Measurements from ENCODE around the gene TRAPPC1. TPM values are rescaled to one million over a fixed set of nuclear protein-coding genes. Genes with fewer than 3 reads are reported as not detected.

The TRAPPC1 gene
- total RNA-seq, 1 experiment from 2014 or later: 132 TPM

DNA sequence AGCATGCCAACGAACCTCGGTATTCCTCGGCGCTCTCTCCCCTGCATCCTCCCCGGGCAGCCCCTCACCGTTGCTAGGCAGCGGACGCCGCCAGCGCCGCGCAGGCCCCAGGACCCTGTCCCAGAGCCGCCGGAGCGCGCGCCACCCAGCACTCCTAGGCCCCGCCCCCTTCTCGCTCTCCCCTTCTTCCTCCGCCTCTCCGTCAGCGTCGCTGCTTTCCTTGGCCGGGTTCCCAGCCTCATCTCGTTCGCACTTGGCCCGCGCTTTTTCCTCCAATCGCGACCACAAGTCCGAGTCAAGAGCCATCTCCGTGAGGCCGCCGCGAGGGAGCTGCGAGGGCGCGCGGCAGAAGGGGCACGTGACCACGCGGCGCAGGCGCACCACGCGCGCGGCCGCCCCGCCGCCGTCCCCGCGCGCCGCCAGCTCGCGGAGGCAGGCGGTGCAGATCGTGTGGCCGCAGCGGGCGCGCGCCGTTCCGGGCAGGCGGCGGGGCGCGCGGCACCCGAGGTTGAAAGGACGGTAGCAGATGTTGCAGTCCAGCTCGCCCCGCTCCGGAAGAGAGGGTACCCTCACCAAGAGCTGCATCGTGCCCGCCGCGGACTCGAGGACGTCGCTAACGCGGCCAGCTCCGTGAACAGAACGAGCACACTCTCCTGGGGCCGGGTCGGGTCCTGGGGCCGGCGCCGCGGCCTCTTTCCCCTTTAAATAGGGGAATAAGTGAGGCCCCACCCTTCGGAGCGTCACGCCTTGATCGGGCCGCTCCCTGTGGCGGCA lies 15.9 kb downstream of the TRAPPC1 start, which contains the start of gene RNF227:
TSS of gene RNF227 (minus strand) at position 679 of the 774 bp plus-strand sequence. CDS start at position 585, 94 bp downstream.
- no peaks in the 10 kb centered on the region for H4K20me1 ChIP-seq (ENCODE audit: control insufficient read depth, insufficient read depth, insufficient read length)
- peaks cover 17% of the 10 kb centered on the region for H3K27me3 ChIP-seq (ENCODE audit: insufficient read depth, low read length)
- H4K8ac ChIP-seq (replicated peaks; ENCODE audit: insufficient read length, low read depth, low read length): no peak within 1 kb of the TSS
- no peak within 1 kb of the TSS for H4K91ac ChIP-seq (ENCODE audit: insufficient read length, low read depth, low read length)
- H2AK5ac ChIP-seq (ENCODE audit: insufficient read length, low read length): no peak within 1 kb of the TSS
- H3K4me3 Mint-ChIP-seq: peak within 1 kb of the TSS; percentile 75 to 84
- no peak within 1 kb of the TSS for H3K56ac ChIP-seq (ENCODE audit: insufficient read length, low read depth, low read length)
- peaks cover 0 to 4% (median 3%) of the 10 kb centered on the region in 3 experiments; a peak in 4 of 7 replicates for H3K36me3 Mint-ChIP-seq (ENCODE audit: insufficient read depth in 1 of 3, low read depth in 3 of 3)
- WGBS (ENCODE audit: extremely low coverage, insufficient read length, low lambda C conversion rate): no CpG with 5 or more reads among the region's 100 CpGs
- no peak within 1 kb of the TSS for H2BK12ac ChIP-seq (ENCODE audit: insufficient read length, low read depth, low read length)
- peaks cover 12 to 13% of the 10 kb centered on the region in 2 experiments for H3K4me1 Mint-ChIP-seq
- H2AFZ ChIP-seq (ENCODE audit: low read length): no peak within 1 kb of the TSS
- no peaks in the 10 kb centered on the region for H3K79me1 ChIP-seq (ENCODE audit: insufficient read depth, low read depth, low read length, poor library complexity, severe bottlenecking)
- TF ChIP-seq CTCF (conservative IDR thresholded peaks at IDR 0.05): no peak
- H3K27ac Mint-ChIP-seq: peak within 1 kb of the TSS; percentile 29 to 87 (median 40); a peak in 3 of 7 replicates
- no peaks in the 10 kb centered on the region for H3K4me1 ChIP-seq (ENCODE audit: insufficient read depth, low read length)
- peaks cover 8% of the 10 kb centered on the region for H3K23me2 ChIP-seq (ENCODE audit: insufficient read length, low read depth, low read length, poor library complexity, severe bottlenecking)
- no peak within 1 kb of the TSS for H3K4ac ChIP-seq (ENCODE audit: low read depth, low read length)
- H2BK20ac ChIP-seq (ENCODE audit: low read depth, low read length, poor library complexity, severe bottlenecking): no peak within 1 kb of the TSS
- H2BK5ac ChIP-seq (ENCODE audit: insufficient read length, low read length): no peak within 1 kb of the TSS
- no peaks in the 10 kb centered on the region for H3K79me2 ChIP-seq (ENCODE audit: insufficient read depth, low read length)
- no peak within 1 kb of the TSS for H2BK15ac ChIP-seq (ENCODE audit: low read depth, low read length)
- peak within 1 kb of the TSS; percentile 77 for H3K4me2 ChIP-seq (ENCODE audit: insufficient read depth, insufficient read length, low read length)
- DNase-seq: peak; percentile 95
- H3K9ac ChIP-seq (ENCODE audit: extremely low read depth, insufficient read length, low read length): no peak within 1 kb of the TSS
- peak within 1 kb of the TSS; percentile 59 for H3K18ac ChIP-seq (ENCODE audit: insufficient read length, low read depth, low read length)
- no peak within 1 kb of the TSS for H3T11ph ChIP-seq (ENCODE audit: low read length)
- no peaks in the 10 kb centered on the region for H3K9me3 ChIP-seq (ENCODE audit: control insufficient read depth, low read depth, low read length)
- no peak within 1 kb of the TSS for H3K27ac ChIP-seq (ENCODE audit: insufficient read length, low read depth, low read length)
- no peak within 1 kb of the TSS for H2BK120ac ChIP-seq (ENCODE audit: low read depth, low read length, poor library complexity, severe bottlenecking)
- no peak within 1 kb of the TSS for H4K5ac ChIP-seq (ENCODE audit: insufficient read length, low read depth, low read length)
- peaks cover 59% of the 10 kb centered on the region for H3K27me3 Mint-ChIP-seq (ENCODE audit: low read depth)
- peaks cover 3 to 4% of the 10 kb centered on the region in 2 experiments; a peak in 3 of 5 replicates for H3K9me3 Mint-ChIP-seq
- no peak within 1 kb of the TSS for H3K14ac ChIP-seq (ENCODE audit: insufficient read depth, low read length)
- H3K23ac ChIP-seq (ENCODE audit: insufficient read length, low read depth, low read length): no peak within 1 kb of the TSS
